ENCODE data around the gene SKI.

DNA sequence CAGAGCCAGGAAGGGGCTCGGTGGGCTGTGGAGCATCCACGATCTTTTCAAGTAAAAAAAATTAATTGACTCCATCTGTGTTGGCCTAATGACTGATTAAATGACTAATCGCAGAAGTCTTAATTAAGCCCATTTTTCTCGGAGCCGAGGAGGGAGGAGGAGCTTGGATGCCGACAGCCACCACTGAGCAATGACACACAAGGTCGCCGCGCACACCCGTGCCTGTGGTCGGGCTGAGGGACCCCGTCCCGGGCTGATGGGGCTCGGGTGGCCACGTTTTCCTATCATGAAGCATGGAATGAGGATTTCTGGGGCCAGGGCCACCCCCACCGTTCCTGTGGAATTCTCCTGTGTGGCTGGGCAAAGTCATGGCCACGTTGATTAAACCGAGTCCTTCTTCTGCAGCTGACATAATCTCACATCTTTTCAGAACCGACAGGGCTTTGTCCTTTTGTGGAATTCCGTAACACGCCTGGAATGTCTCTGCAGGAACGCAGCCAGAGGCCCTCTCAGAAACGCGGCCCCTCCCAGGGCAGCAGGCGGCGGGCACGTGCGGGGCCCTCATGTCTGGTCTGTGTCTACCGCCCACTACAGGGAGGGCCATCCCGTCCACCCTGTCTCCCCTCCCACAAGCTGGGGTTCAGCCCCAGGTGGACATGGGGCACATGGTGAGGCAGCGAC is 102.5 kb downstream of the SKI start:
- TF ChIP-seq, protein P1, sequence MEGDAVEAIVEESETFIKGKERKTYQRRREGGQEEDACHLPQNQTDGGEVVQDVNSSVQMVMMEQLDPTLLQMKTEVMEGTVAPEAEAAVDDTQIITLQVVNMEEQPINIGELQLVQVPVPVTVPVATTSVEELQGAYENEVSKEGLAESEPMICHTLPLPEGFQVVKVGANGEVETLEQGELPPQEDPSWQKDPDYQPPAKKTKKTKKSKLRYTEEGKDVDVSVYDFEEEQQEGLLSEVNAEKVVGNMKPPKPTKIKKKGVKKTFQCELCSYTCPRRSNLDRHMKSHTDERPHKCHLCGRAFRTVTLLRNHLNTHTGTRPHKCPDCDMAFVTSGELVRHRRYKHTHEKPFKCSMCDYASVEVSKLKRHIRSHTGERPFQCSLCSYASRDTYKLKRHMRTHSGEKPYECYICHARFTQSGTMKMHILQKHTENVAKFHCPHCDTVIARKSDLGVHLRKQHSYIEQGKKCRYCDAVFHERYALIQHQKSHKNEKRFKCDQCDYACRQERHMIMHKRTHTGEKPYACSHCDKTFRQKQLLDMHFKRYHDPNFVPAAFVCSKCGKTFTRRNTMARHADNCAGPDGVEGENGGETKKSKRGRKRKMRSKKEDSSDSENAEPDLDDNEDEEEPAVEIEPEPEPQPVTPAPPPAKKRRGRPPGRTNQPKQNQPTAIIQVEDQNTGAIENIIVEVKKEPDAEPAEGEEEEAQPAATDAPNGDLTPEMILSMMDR (IDR thresholded peaks at IDR 0.05; ENCODE audit: poor library complexity) = no peak
- TF ChIP-seq EZH2 (IDR thresholded peaks at IDR 0.05; ENCODE audit: borderline replicate concordance) (no peak), EZH2phosphoT487 (IDR thresholded peaks at IDR 0.05; ENCODE audit: low read depth, severe bottlenecking, unreplicated experiment) (no peak)
